Testis (tissue), 2 donors: Measurements from ENCODE around the gene THSD4.

ENCODE experiments used
- POLR2A ChIP-seq: fragments of 450-650 bp; IDR thresholded peaks from one replicate; pipeline ENCODE4 v1.6.1; 2017; ENCODE audit warnings: antibody characterized with exemption, mild to moderate bottlenecking, moderate library complexity
- TF ChIP-seq, protein P1 (sequence below), 3 experiments: fragments of 450-650 bp in 2 of 3; fragments of 200-600 bp in 1 of 3; sonication (generic) in 1 of 3; IDR thresholded peaks; one replicate each; pipeline ENCODE4 v1.5.1; 2016 to 2019; ENCODE audit warnings: antibody characterized with exemption in 3 of 3, mild to moderate bottlenecking in 2 of 3, moderate library complexity in 1 of 3

- TF ChIP-seq, protein P1, sequence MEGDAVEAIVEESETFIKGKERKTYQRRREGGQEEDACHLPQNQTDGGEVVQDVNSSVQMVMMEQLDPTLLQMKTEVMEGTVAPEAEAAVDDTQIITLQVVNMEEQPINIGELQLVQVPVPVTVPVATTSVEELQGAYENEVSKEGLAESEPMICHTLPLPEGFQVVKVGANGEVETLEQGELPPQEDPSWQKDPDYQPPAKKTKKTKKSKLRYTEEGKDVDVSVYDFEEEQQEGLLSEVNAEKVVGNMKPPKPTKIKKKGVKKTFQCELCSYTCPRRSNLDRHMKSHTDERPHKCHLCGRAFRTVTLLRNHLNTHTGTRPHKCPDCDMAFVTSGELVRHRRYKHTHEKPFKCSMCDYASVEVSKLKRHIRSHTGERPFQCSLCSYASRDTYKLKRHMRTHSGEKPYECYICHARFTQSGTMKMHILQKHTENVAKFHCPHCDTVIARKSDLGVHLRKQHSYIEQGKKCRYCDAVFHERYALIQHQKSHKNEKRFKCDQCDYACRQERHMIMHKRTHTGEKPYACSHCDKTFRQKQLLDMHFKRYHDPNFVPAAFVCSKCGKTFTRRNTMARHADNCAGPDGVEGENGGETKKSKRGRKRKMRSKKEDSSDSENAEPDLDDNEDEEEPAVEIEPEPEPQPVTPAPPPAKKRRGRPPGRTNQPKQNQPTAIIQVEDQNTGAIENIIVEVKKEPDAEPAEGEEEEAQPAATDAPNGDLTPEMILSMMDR (IDR thresholded peaks at IDR 0.05): no peak
- no peak for TF ChIP-seq POLR2A
Measured at GRCh38 chr15:71804695-71805470, 689.6 kb downstream of the THSD4 start.
